GM12874 (cell line): ENCODE data around the gene DIABLO.

Source experiments
- CTCF ChIP-seq: IDR thresholded peaks from 2 replicates; pipeline ENCODE4 v1.5.1; 2011; ENCODE audit warnings: low read depth, mild to moderate bottlenecking, control low read depth, low read length, moderate library complexity; ENCODE audit not compliant: insufficient read depth

DIABLO gene

DNA sequence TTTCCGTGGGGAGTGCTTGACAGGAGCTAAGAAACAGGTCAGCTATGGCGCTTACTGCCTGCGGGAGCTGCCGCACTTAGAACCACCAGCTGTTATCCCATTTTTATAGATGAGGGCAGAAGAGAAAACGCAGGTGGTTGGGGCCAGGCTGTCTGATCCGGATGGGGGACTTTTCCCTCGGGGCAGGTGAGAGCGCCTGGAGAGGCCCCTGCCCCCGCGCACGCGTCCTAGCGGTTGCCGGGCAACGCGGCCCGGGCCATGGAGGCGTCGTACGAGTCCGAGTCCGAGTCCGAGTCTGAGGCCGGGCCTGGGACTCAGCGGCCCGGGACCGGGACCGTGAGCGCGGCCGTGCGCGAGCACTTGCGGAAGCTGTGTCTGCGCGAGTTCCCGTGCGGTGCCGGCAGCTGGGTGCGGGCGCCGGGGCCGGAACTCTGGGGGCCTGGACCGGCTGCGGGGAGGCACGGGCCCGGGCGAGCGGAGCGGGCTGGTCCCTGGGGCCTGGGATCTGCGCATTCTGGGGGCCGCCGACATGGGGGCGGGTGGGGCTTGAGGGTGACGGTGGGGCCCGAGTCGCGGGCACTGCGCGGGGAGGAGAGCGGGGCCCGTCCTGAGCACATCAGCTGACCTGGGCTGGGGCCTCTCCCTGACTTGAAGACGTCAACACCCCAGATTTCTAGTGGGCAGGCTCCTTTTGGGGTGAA lies 42.8 kb downstream of the DIABLO start, which contains the start of gene LRRC43:
LRRC43 (plus strand) TSS at position 237 of the 701 bp plus-strand sequence; CDS start at position 259, 22 bp downstream.
- TF ChIP-seq CTCF: no peak

DNA sequence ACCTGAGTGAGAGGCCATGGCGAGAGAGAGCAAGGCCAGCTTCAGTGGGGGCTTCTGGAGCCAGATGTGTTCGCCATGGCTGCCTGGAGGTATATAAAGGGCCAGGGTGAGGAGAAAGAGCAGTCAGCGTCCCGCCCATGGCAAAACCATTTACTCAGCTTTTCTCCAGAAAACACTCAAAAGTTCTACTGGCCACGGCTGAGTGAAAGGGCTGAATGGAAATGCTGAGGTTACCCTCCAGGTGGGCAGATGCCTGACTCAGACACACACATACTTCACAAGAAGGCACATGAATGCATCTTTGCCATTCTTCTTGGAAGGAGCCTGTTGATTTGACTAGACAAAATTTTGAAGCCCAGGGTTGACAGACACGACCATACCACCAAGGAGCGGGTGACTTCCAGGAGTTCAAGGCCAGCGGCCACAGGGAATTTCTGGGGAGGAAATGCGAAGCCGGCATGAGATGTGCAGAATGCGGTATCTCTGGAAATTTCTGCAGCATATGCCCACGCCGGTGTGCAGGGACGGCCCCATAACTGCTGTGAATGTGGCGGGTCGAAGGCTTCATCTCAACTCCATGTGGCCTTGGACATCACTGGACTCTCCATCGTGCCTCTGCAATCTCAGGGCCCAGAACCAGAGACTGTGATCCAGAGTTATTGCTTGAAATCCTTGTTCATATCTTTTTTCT lies 51.6 kb downstream of the DIABLO start, which contains the start of gene IL31:
IL31 (minus strand) TSS at position 67 of the 691 bp plus-strand sequence; CDS start at position 18, 49 bp downstream.
- no peak for TF ChIP-seq CTCF

GRCh38 chr12:122172262-122172939 lies 53.5 kb downstream of the DIABLO start:
- TF ChIP-seq CTCF: no peak

DNA sequence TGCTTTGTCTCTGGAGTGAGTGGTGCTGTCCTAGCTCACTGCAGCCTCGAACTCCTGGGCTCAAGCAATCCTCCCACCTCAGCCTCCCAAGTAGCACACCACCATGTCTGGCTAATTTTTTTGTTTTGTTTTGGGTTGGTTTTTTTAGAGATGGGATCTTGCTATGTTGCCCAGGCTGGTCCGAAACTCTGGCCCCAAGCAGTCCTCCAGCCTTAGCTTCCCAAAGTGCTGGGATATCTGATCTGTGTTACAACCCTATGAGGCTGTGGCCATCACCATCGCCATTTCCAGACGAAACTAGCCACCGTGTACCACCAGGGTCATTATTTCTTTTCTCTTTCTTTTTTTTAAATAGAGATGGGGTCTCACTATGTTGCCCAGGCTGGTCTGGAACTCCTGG lies 54.5 kb downstream of the DIABLO start:
- TF ChIP-seq CTCF: no peak

DNA sequence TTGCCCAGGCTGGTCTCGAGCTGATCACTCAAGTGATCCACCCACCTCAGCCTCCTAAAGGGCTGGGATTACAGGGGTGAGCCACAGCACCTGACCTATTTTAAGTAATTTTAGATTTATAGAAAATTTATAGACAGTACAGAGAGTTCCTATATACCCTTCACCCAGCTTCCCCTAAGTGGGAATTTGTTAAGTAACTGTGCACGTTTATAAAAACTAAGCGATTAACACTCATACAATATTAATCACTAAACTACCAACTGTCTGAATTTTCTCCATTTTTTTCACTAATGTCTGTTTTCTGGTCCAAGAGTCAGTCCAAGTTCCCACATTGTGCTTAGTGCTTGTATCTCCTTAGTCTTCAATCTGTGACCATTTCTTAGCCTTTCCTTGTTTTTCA lies 57.4 kb downstream of the DIABLO start:
- TF ChIP-seq CTCF: no peak

GRCh38 chr12:122167356-122167925 lies 58.4 kb downstream of the DIABLO start:
- no peak for TF ChIP-seq CTCF
